Dedifferentiated amniotic fluid mesenchymal stem cell (primary cell): ENCODE measurements around the gene NELFE.
"Not testable (repeated sequence)": the region's sequence is repeated elsewhere in the genome, so short reads cannot be mapped to it uniquely, and the experiment has no call there.

ENCODE experiments used
- DNase-seq: peaks from one replicate; pipeline ENCODE4 v3.0.0-alpha.2; 2016; ENCODE audit errors: extremely low spot score

NELFE gene

GRCh38 chr6:31918069-31918720, 40.6 kb downstream of the NELFE start:
- DNase-seq, result no peak

GRCh38 chr6:31915756-31916155, 43.0 kb downstream of the NELFE start:
- no peak for DNase-seq

DNA sequence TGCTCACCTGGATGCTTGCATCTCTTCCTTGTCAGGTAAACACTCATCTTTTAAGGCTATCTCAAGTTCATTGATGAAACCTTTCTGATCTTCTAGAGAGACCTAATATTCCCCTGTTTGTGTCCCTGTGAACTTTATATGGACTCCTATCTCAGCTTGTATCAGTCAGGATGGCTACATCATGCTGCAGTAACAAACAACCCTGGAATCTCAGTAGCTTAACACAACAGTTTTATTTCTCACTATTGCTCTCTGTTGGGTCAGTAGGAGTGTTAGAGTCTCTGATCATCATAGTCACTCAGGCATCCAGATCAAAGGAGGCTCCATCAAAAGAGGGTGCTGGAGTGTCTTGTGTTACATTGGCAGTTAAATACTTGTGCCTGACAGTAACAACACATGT, 43.4 kb downstream of the NELFE start:
- no peak for DNase-seq

DNA sequence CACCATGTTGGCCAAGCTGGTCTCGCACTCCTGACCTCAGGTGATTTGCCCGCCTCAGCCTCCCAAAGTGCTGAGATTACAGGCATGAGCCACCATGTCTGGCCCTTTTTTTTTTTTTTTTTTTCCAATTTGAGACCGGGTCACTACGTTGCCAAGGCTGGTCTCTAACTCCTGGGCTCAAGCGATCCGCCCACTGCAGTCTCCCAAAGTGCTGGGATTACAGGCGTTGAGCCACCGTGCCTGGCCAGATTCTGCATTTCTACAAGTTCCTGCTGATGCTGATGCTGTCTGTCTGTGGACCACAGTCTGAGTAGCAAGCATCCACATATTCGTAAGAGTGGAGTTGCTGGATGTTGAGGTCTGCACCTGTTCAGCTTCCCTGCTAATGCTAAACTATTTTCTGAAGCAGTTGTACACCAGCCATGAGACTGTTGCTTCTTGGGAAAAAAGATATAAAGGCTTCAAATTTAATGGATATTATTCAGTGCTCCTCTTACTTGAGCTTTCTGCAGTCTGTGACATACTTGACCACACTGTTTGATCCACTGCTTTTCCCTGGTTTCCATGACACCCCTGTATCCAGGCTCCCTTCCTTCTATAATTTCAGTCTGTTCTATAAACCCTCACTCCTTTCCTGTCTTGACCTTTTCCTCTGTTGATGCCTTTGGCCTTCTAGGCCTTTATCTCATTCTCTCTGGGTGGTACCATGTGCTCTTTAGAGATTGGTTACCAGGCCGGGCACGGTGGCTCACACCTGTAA, 46.8 kb downstream of the NELFE start:
- DNase-seq, result no peak

DNA sequence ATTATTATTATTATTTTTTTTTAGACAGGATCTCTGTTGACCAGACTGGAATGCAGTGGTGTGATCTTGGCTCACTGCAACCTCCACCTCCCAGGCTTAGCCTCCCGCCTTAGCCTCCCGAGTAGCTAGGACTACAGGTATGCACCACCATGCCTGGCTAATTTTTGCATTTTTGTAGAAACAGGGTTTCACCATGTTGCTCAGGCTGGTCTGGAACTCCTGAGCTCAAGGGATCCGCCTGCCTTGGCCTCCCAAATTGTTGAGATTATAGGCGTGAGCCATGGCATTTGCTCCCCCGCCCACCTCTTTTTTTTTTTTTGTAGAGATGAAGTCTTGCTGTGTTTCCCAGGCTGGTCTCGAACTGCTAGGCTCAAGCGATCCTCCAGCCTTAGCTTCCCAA, 49.5 kb downstream of the NELFE start:
- DNase-seq, result not testable (repeated sequence)

DNA sequence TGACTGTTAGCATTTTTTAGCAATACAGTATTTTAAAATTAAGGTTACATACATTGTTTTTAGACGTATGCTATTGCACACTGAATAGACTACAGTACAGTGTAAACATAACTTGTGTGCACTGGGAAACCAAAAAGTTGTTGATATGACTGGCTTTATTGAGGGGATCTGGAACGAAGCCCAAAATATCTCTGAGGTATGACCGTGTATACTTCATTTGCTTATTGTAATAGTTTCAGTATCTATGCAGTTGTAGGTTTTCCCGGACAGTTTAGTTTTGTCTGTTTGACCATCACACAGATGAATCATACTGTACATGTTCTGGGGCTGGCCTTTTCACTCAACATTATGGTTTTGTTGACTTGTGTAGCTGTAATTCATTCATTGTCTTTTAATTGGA, 50.0 kb downstream of the NELFE start:
- DNase-seq, result no peak

- not testable (repeated sequence) for DNase-seq
Measured at GRCh38 chr6:31908255-31908654, 50.5 kb downstream of the NELFE start.

GRCh38 chr6:31907158-31907813, 51.5 kb downstream of the NELFE start:
- DNase-seq, result no peak

DNA sequence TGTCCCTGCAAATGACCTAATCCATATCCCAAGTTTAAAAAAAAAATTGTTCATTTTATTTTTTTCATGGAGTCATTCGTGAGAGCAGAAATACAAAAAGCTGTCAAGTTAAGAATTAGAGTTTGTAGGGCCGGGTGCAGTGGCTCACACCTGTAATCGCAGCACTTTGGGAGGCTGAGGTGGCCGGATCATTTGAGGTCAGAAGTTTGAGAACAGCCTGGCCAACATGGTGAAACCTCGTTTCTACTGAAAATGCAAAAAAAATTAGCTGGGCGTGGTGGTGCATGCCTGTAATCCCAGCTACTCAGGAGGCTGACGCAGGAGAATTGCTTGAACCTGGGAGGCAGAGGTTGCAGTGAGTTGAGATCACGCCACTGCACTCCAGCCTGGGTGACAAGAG, 52.0 kb downstream of the NELFE start:
- DNase-seq, result not testable (repeated sequence)

GRCh38 chr6:31906122-31906521, 52.6 kb downstream of the NELFE start:
- no peak for DNase-seq

GRCh38 chr6:31905041-31905440, 53.7 kb downstream of the NELFE start:
- no peak for DNase-seq

DNA sequence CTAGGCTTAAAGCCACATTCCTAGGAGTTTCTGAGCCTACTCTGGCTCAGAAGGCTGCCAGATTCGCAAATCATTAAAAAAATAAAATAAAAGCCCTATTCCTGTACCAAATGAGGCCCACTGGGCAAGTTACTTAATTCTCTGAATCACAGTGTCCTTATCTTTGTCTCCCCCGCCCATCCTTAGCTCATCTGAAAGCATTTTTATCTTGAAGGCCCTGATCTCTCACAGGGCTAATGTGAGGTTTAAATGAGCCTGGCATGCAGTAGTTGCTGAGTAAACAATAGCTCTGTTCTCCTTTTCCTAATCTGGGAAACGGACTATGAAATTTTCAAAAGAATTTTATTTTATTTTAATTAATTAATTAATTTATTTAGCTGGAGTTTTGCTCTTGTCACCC, 54.8 kb downstream of the NELFE start:
- no peak for DNase-seq
